Endothelial cell of umbilical vein (primary cell): ENCODE results near the gene MID2. TPM values are rescaled to one million over a fixed set of nuclear protein-coding genes. Genes with fewer than 3 reads are reported as not detected.

ENCODE experiments used
- BruUV-seq: library from RNA; stranded (reverse); fragments of 400-500 nt; replicated peaks from 2 replicates; lab custom pipeline; 2021; lab: Mats Ljungman, UMichigan
- CTCF ChIA-PET: fragments of 300-600, 350-600 bp; sonication (Branson Sonifier 250); formaldehyde crosslinking; loops from one replicate; lab custom pipeline; 2021; ENCODE audit warnings: antibody characterized with exemption, inconsistent platforms; lab: Charles Lee
- POLR2A ChIA-PET: fragments of 300-600, 350-600 bp; sonication (Branson Sonifier 250); formaldehyde crosslinking; loops from one replicate; lab custom pipeline; 2021; ENCODE audit warnings: antibody characterized with exemption, inconsistent platforms; lab: Charles Lee
- DNase-seq: peaks from one replicate; pipeline ENCODE4 v3.0.0-alpha.2; 2011; ENCODE audit warnings: low read depth, low spot score
- FAIRE-seq: peaks from 2 replicates; lab custom pipeline; 2011; peaks lifted over from hg19 to GRCh38; lab: Jason Lieb, UNC
- H2AFZ ChIP-seq: 2 replicates; pipeline ENCODE4 v1.6.0; 2012; ENCODE audit warnings: low read depth, low read length, control low read depth, inconsistent platforms
- H3K27ac ChIP-seq: 2 replicates; pipeline ENCODE4 v1.5.1; 2011; ENCODE audit warnings: low read depth, mild to moderate bottlenecking, control low read depth, low read length, moderate library complexity; ENCODE audit not compliant: insufficient read depth
- H3K27me3 ChIP-seq, 2 experiments: 2 replicates each; pipeline versions ENCODE4 v1.6.0 to v1.6.1; 2011; ENCODE audit warnings: low read length in 2 of 2, mixed read lengths in 1 of 2; ENCODE audit not compliant: control insufficient read depth in 2 of 2, insufficient read depth in 2 of 2
- H3K36me3 ChIP-seq, 2 experiments: 2 replicates in 1 of 2; 3 replicates in 1 of 2; pipeline ENCODE4 v1.5.1; 2011; ENCODE audit warnings: low read length in 2 of 2, mild to moderate bottlenecking in 1 of 2, moderate library complexity in 1 of 2; ENCODE audit not compliant: control insufficient read depth in 2 of 2, insufficient read depth in 2 of 2; ENCODE audit errors: extremely low read depth in 1 of 2
- H3K4me1 ChIP-seq: 3 replicates; pipeline ENCODE4 v1.5.1; 2011; ENCODE audit warnings: mild to moderate bottlenecking, low read length; ENCODE audit not compliant: control insufficient read depth, insufficient read depth; ENCODE audit errors: extremely low read depth
- H3K4me2 ChIP-seq: 2 replicates; pipeline ENCODE4 v1.6.1; 2011; ENCODE audit warnings: low read length, control low read depth, mixed read lengths; ENCODE audit not compliant: insufficient read depth
- H3K4me3 ChIP-seq, 3 experiments: fragments of 200-600 bp in 1 of 3; sonication (generic), shearing (Covaris generic) in 1 of 3; replicated peaks in 1 of 3; 2 replicates each; pipeline ENCODE4 v1.5.1; 2011 to 2016; ENCODE audit warnings: control low read depth in 3 of 3, low read length in 3 of 3, mild to moderate bottlenecking in 2 of 3, inconsistent platforms in 1 of 3, low read depth in 1 of 3, moderate library complexity in 1 of 3; ENCODE audit not compliant: insufficient read depth in 1 of 3
- H3K79me2 ChIP-seq: 2 replicates; pipeline ENCODE4 v1.6.0; 2012; ENCODE audit warnings: low read length, inconsistent platforms; ENCODE audit not compliant: control insufficient read depth, insufficient read depth
- H3K9ac ChIP-seq: replicated peaks from 2 replicates; pipeline ENCODE3; 2011; ENCODE audit warnings: low read length, control low read depth; ENCODE audit not compliant: insufficient read depth; ENCODE audit errors: extremely low read depth
- H3K9me1 ChIP-seq: replicated peaks from 3 replicates; pipeline ENCODE4 v1.6.0; 2011; ENCODE audit warnings: mild to moderate bottlenecking, low read length; ENCODE audit not compliant: control insufficient read depth, insufficient read depth; ENCODE audit errors: extremely low read depth
- H3K9me3 ChIP-seq: replicated peaks from 2 replicates; pipeline ENCODE4 v1.5.1; 2012; ENCODE audit warnings: low read length, inconsistent platforms; ENCODE audit not compliant: control insufficient read depth, insufficient read depth
- H4K20me1 ChIP-seq: replicated peaks from 2 replicates; pipeline ENCODE3; 2011; ENCODE audit warnings: mild to moderate bottlenecking, low read length; ENCODE audit not compliant: control insufficient read depth, insufficient read depth; ENCODE audit errors: extremely low read depth
- CTCF ChIP-seq, 2 donors: IDR thresholded peaks; 1 replicate in 1 of 2; 2 replicates in 1 of 2; pipeline ENCODE4 v1.5.1; 2011; ENCODE audit warnings: low read length in 2 of 2, mild to moderate bottlenecking in 2 of 2, moderate library complexity in 2 of 2, control low read depth in 1 of 2, inconsistent platforms in 1 of 2, low read depth in 1 of 2; ENCODE audit not compliant: insufficient read depth in 1 of 2; ENCODE audit errors: extremely low read depth in 1 of 2
- EZH2 ChIP-seq: IDR thresholded peaks from 2 replicates; pipeline ENCODE4 v1.6.1; 2012; ENCODE audit warnings: borderline replicate concordance, low read depth, mild to moderate bottlenecking, moderate library complexity, low read length, inconsistent platforms; ENCODE audit not compliant: severe bottlenecking
- FOS ChIP-seq: IDR thresholded peaks from 2 replicates; pipeline ENCODE4 v1.6.1; 2011; ENCODE audit warnings: mild to moderate bottlenecking, low read length, moderate library complexity, borderline replicate concordance; ENCODE audit not compliant: insufficient read depth
- GATA2 ChIP-seq: IDR thresholded peaks from 2 replicates; pipeline ENCODE4 v1.7.0; 2011; ENCODE audit warnings: low read depth, mild to moderate bottlenecking, moderate library complexity, mixed read lengths, low read length; ENCODE audit not compliant: insufficient read length, insufficient read depth
- JUN ChIP-seq: IDR thresholded peaks from 2 replicates; pipeline ENCODE4 v1.6.1; 2011; ENCODE audit warnings: borderline replicate concordance, low read depth; ENCODE audit not compliant: insufficient read length, insufficient read depth
- MYC ChIP-seq: IDR thresholded peaks from one replicate; pipeline ENCODE4 v1.6.1; 2011; ENCODE audit warnings: mild to moderate bottlenecking, low read depth, low read length
- POLR2A ChIP-seq: IDR thresholded peaks from 2 replicates; pipeline ENCODE4 v1.6.1; 2012; ENCODE audit warnings: low read depth, mild to moderate bottlenecking, control low read depth, low read length
- POLR2AphosphoS5 ChIP-seq: IDR thresholded peaks from 2 replicates; pipeline ENCODE4 v1.6.1; 2012; ENCODE audit warnings: low read depth, mild to moderate bottlenecking, control low read depth, low read length, moderate library complexity; ENCODE audit not compliant: insufficient read depth
- dilution Hi-C: fragments of 300-500 bp; cut with MboI; formaldehyde crosslinking; loops from one replicate; pipeline ENCODE4 v1.15.0; 2019; ENCODE audit warnings: low sequenced_read_pairs; ENCODE audit not compliant: extremely low pct_ligation_motif_present
- intact Hi-C: fragments of 100-400 bp; cut with micrococcal nuclease; formaldehyde crosslinking; loops from one replicate; pipeline ENCODE4 v1.10.0; 2022
- polyA plus RNA-seq, 4 experiments: library from polyadenylated mRNA; depleted of rRNA in 3 of 4; stranded (reverse) in 3 of 4; unstranded in 1 of 4; fragments of >200 nt; gene quantifications; 2 replicates each; pipeline versions ENCODE4 v1.2.1 to v1.2.3, GENCODE V29; 2011 to 2012; ENCODE audit warnings: missing spikeins in 1 of 4
- total RNA-seq: library from RNA; stranded (reverse); gene quantifications from 2 replicates; pipeline ENCODE4 v1.2.3, GENCODE V29; 2021
- TF ChIP-seq, protein P1 (sequence below): IDR thresholded peaks from 2 replicates; pipeline ENCODE4 v1.6.1; 2011; ENCODE audit not compliant: insufficient read depth, insufficient read length

MID2 gene
- total and polyA plus RNA-seq, 2 donors (not counting 3 experiments of a cell fraction or from before 2014, with no cell fraction given), result 16.4 to 25.3 TPM

- Histone ChIP-seq H3K9me3 (no peaks in the 10 kb centered on the region), H3K4me2 (no peak overlapping the region), H3K27me3 (no peaks in the 10 kb centered on the region), H4K20me1 (no peaks in the 10 kb centered on the region), H3K27ac (no peak overlapping the region), H3K9ac (no peak overlapping the region), H3K4me3 (no peak overlapping the region), H3K9me1 (no peaks in the 10 kb centered on the region), H3K36me3 (no peaks in the 10 kb centered on the region), H2AFZ (no peak overlapping the region), H3K4me1 (no peaks in the 10 kb centered on the region), H3K79me2 (no peaks in the 10 kb centered on the region)
- FAIRE-seq, result peak; percentile 21
- POLR2A ChIA-PET, result no interaction called here
- TF ChIP-seq, protein P1, sequence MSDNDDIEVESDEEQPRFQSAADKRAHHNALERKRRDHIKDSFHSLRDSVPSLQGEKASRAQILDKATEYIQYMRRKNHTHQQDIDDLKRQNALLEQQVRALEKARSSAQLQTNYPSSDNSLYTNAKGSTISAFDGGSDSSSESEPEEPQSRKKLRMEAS, result no peak
- TF ChIP-seq JUN, result no peak
- no peak for TF ChIP-seq FOS
- TF ChIP-seq CTCF (IDR thresholded peaks at IDR 0.05; ENCODE audit: extremely low read depth in 1 of 2, insufficient read depth in 1 of 2, low read depth in 1 of 2, low read length in 2 of 2), result no peak
- BruUV-seq, result no TSS peak
- no peak for DNase-seq
- CTCF ChIA-PET, result no interaction called here
- intact Hi-C loops (no loop called here), dilution Hi-C loops (no loop called here)
These were observed 77.1 kb downstream of the MID2 start for GRCh38 chrX:107902721-107903120.

- DNase-seq (no peak), FAIRE-seq (no peak)
- H3K9me3 ChIP-seq, result no peaks in the 10 kb centered on the region
- BruUV-seq, result no TSS peak
- no peaks in the 10 kb centered on the region for H3K36me3 ChIP-seq
- H3K27me3 ChIP-seq, result no peaks in the 10 kb centered on the region
- no peak overlapping the region for H3K27ac ChIP-seq
- no peaks in the 10 kb centered on the region for H3K4me1 ChIP-seq
- no peaks in the 10 kb centered on the region for H3K79me2 ChIP-seq
- no peaks in the 10 kb centered on the region for H3K9me1 ChIP-seq
- H3K4me3 ChIP-seq, result no peak overlapping the region
- ChIA-PET CTCF (interaction anchor here (1.5 kb wide), 1 partner anchor 96 kb away, joined by 3 read pairs; no protein-coding TSS in a partner anchor), POLR2A (no interaction called here)
- H3K4me2 ChIP-seq, result no peak overlapping the region
- intact Hi-C loops, result no loop called here
- TF ChIP-seq POLR2AphosphoS5 (no peak), CTCF (IDR thresholded peaks at IDR 0.05; ENCODE audit: extremely low read depth in 1 of 2, insufficient read depth in 1 of 2, low read depth in 1 of 2, low read length in 2 of 2) (no peak), POLR2A (no peak), FOS (no peak), GATA2 (no peak), EZH2 (no peak), MYC (no peak), JUN (no peak)
- TF ChIP-seq, protein P1, result no peak
- dilution Hi-C loops, result no loop called here
- H4K20me1 ChIP-seq, result no peaks in the 10 kb centered on the region
- H2AFZ ChIP-seq, result no peak overlapping the region
- no peak overlapping the region for H3K9ac ChIP-seq
These were observed 79.7 kb downstream of the MID2 start for GRCh38 chrX:107905366-107905765.
